Measurements from ENCODE around the gene KIAA2012. TPM values are rescaled to one million over a fixed set of nuclear protein-coding genes. Genes with fewer than 3 reads are reported as not detected.

The KIAA2012 gene
- polyA plus RNA-seq, 1 donor (not counting 4 experiments of a cell fraction or from before 2014, with no cell fraction given), result not detected

DNA sequence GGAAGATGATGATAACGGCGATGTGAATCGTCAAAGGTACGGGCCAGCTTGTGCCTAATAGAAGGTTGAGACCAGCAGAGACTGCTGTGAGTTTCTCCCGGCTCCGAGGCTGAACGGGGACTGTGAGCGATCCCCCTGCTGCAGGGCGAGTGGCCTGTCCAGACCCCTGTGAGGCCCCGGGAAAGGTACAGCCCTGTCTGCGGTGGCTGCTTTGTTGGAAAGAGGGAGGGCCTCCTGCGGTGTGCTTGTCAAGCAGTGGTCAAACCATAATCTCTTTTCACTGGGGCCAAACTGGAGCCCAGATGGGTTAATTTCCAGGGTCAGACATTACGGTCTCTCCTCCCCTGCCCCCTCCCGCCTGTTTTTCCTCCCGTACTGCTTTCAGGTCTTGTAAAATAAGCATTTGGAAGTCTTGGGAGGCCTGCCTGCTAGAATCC, 36.4 kb upstream of the KIAA2012 start:
- Histone ChIP-seq H3K79me2 (ENCODE audit: control insufficient read depth, insufficient read depth, low read length) (no peaks in the 10 kb centered on the region), H2AFZ (ENCODE audit: control insufficient read depth, low read length) (no peak overlapping the region), H3K4me2 (ENCODE audit: control insufficient read depth, extremely low read depth, insufficient read depth, low read depth, low read length) (no peak overlapping the region), H3K27me3 (ENCODE audit: control insufficient read depth, extremely low read depth, insufficient read depth, low read length) (peaks cover 13% of the 10 kb centered on the region), H3K27ac (ENCODE audit: control insufficient read depth, insufficient read depth, low read length) (no peak overlapping the region), H3K9ac (ENCODE audit: control insufficient read depth, extremely low read depth, insufficient read depth, low read length) (no peak overlapping the region), H3K4me1 (ENCODE audit: control insufficient read depth, extremely low read depth, insufficient read depth, low read length) (peaks cover 13% of the 10 kb centered on the region), H3K4me3 (ENCODE audit: control insufficient read depth in 2 of 3, extremely low read depth in 1 of 3, insufficient read depth in 2 of 3, low read depth in 1 of 3, low read length in 3 of 3) (no peak overlapping the region), H4K20me1 (ENCODE audit: control insufficient read depth, extremely low read depth, insufficient read depth, low read length) (no peaks in the 10 kb centered on the region), H3K36me3 (ENCODE audit: control insufficient read depth in 2 of 2, extremely low read depth in 1 of 2, insufficient read depth in 2 of 2, low read length in 2 of 2) (no peaks in the 10 kb centered on the region), H3K9me3 (ENCODE audit: control insufficient read depth, low read depth, low read length) (no peaks in the 10 kb centered on the region), H3K9me1 (ENCODE audit: control insufficient read depth, extremely low read depth, insufficient read depth, low read length) (no peaks in the 10 kb centered on the region)
- TF ChIP-seq CTCF (optimal IDR thresholded peaks at IDR 0.05 in 1 of 3, IDR thresholded peaks at IDR 0.05 in 1 of 3, conservative IDR thresholded peaks at IDR 0.05 in 1 of 3; ENCODE audit: extremely low read depth in 1 of 3, insufficient read depth in 2 of 3, low read length in 3 of 3), result no peak
- no peak for TF ChIP-seq EZH2 (IDR thresholded peaks at IDR 0.05; ENCODE audit: low read length)
- dilution Hi-C loops (cut with MboI; ENCODE audit: extremely low pct_ligation_motif_present, low sequenced_read_pairs), result no loop called here
- DNase-seq (ENCODE audit: low read depth, low spot score), result no peak
- no peak for FAIRE-seq

- Histone ChIP-seq H3K9ac (ENCODE audit: control insufficient read depth, extremely low read depth, insufficient read depth, low read length) (no peak overlapping the region), H4K20me1 (ENCODE audit: control insufficient read depth, extremely low read depth, insufficient read depth, low read length) (no peaks in the 10 kb centered on the region), H3K27ac (ENCODE audit: control insufficient read depth, insufficient read depth, low read length) (no peak overlapping the region), H3K4me1 (ENCODE audit: control insufficient read depth, extremely low read depth, insufficient read depth, low read length) (peaks cover 10% of the 10 kb centered on the region), H3K9me1 (ENCODE audit: control insufficient read depth, extremely low read depth, insufficient read depth, low read length) (no peaks in the 10 kb centered on the region), H3K27me3 (ENCODE audit: control insufficient read depth, extremely low read depth, insufficient read depth, low read length) (peaks cover 13% of the 10 kb centered on the region), H2AFZ (ENCODE audit: control insufficient read depth, low read length) (no peak overlapping the region), H3K79me2 (ENCODE audit: control insufficient read depth, insufficient read depth, low read length) (no peaks in the 10 kb centered on the region), H3K36me3 (ENCODE audit: control insufficient read depth in 2 of 2, extremely low read depth in 1 of 2, insufficient read depth in 2 of 2, low read length in 2 of 2) (no peaks in the 10 kb centered on the region), H3K4me2 (ENCODE audit: control insufficient read depth, extremely low read depth, insufficient read depth, low read depth, low read length) (no peak overlapping the region), H3K4me3 (ENCODE audit: control insufficient read depth in 2 of 3, extremely low read depth in 1 of 3, insufficient read depth in 2 of 3, low read depth in 1 of 3, low read length in 3 of 3) (no peak overlapping the region), H3K9me3 (ENCODE audit: control insufficient read depth, low read depth, low read length) (no peaks in the 10 kb centered on the region)
- no peak for FAIRE-seq
- TF ChIP-seq EZH2 (IDR thresholded peaks at IDR 0.05; ENCODE audit: low read length) (no peak), CTCF (optimal IDR thresholded peaks at IDR 0.05 in 1 of 3, IDR thresholded peaks at IDR 0.05 in 1 of 3, conservative IDR thresholded peaks at IDR 0.05 in 1 of 3; ENCODE audit: extremely low read depth in 1 of 3, insufficient read depth in 2 of 3, low read length in 3 of 3) (no peak)
- dilution Hi-C loops (cut with MboI; ENCODE audit: extremely low pct_ligation_motif_present, low sequenced_read_pairs), result no loop called here
- DNase-seq (ENCODE audit: low read depth, low spot score), result no peak
Measured at GRCh38 chr2:202037086-202037485, 36.0 kb upstream of the KIAA2012 start.
